Astrocyte (in vitro differentiated cells and primary cell): ENCODE measurements around the gene OPCML. TPM values are rescaled to one million over a fixed set of nuclear protein-coding genes. Genes with fewer than 3 reads are reported as not detected.

Experiments
- DNase-seq: peaks from one replicate; pipeline ENCODE4 v3.0.0-alpha.2; 2010; ENCODE audit warnings: low read depth
- FAIRE-seq: peaks from 2 replicates; lab custom pipeline; 2011; peaks lifted over from hg19 to GRCh38; lab: Jason Lieb, UNC
- H2AFZ ChIP-seq: 2 replicates; pipeline ENCODE4 v1.6.0; 2012; ENCODE audit warnings: low read depth, low read length, inconsistent platforms
- H3K27ac ChIP-seq: 2 replicates; pipeline ENCODE4 v1.5.1; 2011; ENCODE audit warnings: low read depth, low read length, inconsistent platforms
- H3K27me3 ChIP-seq: 2 replicates; pipeline ENCODE4 v1.6.0; 2011; ENCODE audit warnings: low read length, inconsistent platforms; ENCODE audit not compliant: insufficient read depth
- H3K36me3 ChIP-seq: 2 replicates; pipeline ENCODE4 v1.5.1; 2011; ENCODE audit warnings: low read length, inconsistent platforms; ENCODE audit not compliant: insufficient read depth
- H3K4me1 ChIP-seq: 2 replicates; pipeline ENCODE4 v1.5.1; 2011; ENCODE audit warnings: low read length, inconsistent platforms; ENCODE audit not compliant: insufficient read depth
- H3K4me2 ChIP-seq: 2 replicates; pipeline ENCODE4 v1.6.0; 2012; ENCODE audit warnings: low read length, inconsistent platforms
- H3K4me3 ChIP-seq: 2 replicates; pipeline ENCODE4 v1.5.1; 2011; ENCODE audit warnings: low read depth, mild to moderate bottlenecking, low read length, inconsistent platforms; ENCODE audit not compliant: insufficient read depth
- H3K79me2 ChIP-seq: 2 replicates; pipeline ENCODE4 v1.6.0; 2012; ENCODE audit warnings: mild to moderate bottlenecking, low read length, inconsistent platforms; ENCODE audit not compliant: insufficient read depth
- H3K9ac ChIP-seq: 2 replicates; pipeline ENCODE4 v1.6.0; 2012; ENCODE audit warnings: mild to moderate bottlenecking, low read length, inconsistent platforms
- H3K9me3 ChIP-seq: 2 replicates; pipeline ENCODE4 v1.5.1; 2012; ENCODE audit warnings: low read depth, mild to moderate bottlenecking, low read length, inconsistent platforms; ENCODE audit not compliant: insufficient read depth
- H4K20me1 ChIP-seq: 2 replicates; pipeline ENCODE4 v1.6.0; 2012; ENCODE audit warnings: low read length, inconsistent platforms; ENCODE audit not compliant: insufficient read depth
- H3K27ac Mint-ChIP-seq: one replicate; pipeline ENCODE4 v1.8.0; 2021; ENCODE audit warnings: mild to moderate bottlenecking, mixed read lengths; ENCODE audit not compliant: unreplicated experiment
- H3K27me3 Mint-ChIP-seq: one replicate; pipeline ENCODE4 v1.8.0; 2021; ENCODE audit warnings: low read depth, mixed read lengths; ENCODE audit not compliant: unreplicated experiment
- H3K36me3 Mint-ChIP-seq: one replicate; pipeline ENCODE4 v1.8.0; 2021; ENCODE audit warnings: low read depth, mixed read lengths; ENCODE audit not compliant: unreplicated experiment
- H3K4me1 Mint-ChIP-seq: one replicate; pipeline ENCODE4 v1.8.0; 2021; ENCODE audit warnings: low read depth, mixed read lengths; ENCODE audit not compliant: unreplicated experiment
- H3K4me3 Mint-ChIP-seq: one replicate; pipeline ENCODE4 v1.8.0; 2021; ENCODE audit warnings: mild to moderate bottlenecking, moderate library complexity, mixed read lengths; ENCODE audit not compliant: unreplicated experiment
- H3K9me3 Mint-ChIP-seq: one replicate; pipeline ENCODE4 v1.8.0; 2021; ENCODE audit warnings: mild to moderate bottlenecking, mixed read lengths; ENCODE audit not compliant: unreplicated experiment
- EZH2 ChIP-seq: IDR thresholded peaks from 2 replicates; pipeline ENCODE4 v1.6.1; 2012; ENCODE audit warnings: mild to moderate bottlenecking, low read length, inconsistent platforms; ENCODE audit not compliant: insufficient read depth
- total RNA-seq: library from RNA; stranded (reverse); gene quantifications from 2 replicates; pipeline ENCODE4 v1.2.1, GENCODE V29; 2021
- TF ChIP-seq, protein P1 (sequence below): IDR thresholded peaks from 2 replicates; pipeline ENCODE4 v1.5.1; 2011; ENCODE audit warnings: low read depth, mild to moderate bottlenecking, inconsistent platforms, low read length, moderate library complexity; ENCODE audit not compliant: insufficient read depth

The OPCML gene
- total RNA-seq, 1 donor from 2014 or later: 7.9 TPM

DNA sequence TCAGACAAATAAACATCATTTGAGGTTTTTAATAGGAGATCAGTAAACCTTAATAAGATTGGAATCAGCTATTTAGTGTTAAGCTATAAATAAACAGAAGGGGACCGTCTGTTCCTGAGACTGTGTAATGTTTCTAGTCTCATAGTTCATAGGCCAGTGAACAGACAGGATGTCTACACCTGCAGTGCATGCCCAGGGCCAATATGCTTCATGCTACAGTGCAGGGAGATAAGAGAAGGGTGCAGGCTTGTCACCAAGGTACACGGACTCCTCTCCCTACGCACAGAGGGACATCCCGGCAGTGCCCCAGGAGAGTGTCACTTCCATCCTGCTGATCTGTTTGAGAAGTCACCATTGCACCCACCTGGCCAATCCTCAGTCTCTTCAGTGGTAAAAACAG, 148.6 kb downstream of the OPCML start:
- no peaks in the 10 kb centered on the region for H3K36me3 Mint-ChIP-seq
- Histone ChIP-seq H4K20me1 (no peaks in the 10 kb centered on the region), H3K4me2 (no peak overlapping the region), H3K36me3 (no peaks in the 10 kb centered on the region), H3K4me3 (no peak overlapping the region), H2AFZ (no peak overlapping the region), H3K27ac (no peak overlapping the region), H3K9ac (no peak overlapping the region), H3K79me2 (no peaks in the 10 kb centered on the region), H3K4me1 (no peaks in the 10 kb centered on the region), H3K9me3 (no peaks in the 10 kb centered on the region), H3K27me3 (no peaks in the 10 kb centered on the region)
- TF ChIP-seq, protein P1, sequence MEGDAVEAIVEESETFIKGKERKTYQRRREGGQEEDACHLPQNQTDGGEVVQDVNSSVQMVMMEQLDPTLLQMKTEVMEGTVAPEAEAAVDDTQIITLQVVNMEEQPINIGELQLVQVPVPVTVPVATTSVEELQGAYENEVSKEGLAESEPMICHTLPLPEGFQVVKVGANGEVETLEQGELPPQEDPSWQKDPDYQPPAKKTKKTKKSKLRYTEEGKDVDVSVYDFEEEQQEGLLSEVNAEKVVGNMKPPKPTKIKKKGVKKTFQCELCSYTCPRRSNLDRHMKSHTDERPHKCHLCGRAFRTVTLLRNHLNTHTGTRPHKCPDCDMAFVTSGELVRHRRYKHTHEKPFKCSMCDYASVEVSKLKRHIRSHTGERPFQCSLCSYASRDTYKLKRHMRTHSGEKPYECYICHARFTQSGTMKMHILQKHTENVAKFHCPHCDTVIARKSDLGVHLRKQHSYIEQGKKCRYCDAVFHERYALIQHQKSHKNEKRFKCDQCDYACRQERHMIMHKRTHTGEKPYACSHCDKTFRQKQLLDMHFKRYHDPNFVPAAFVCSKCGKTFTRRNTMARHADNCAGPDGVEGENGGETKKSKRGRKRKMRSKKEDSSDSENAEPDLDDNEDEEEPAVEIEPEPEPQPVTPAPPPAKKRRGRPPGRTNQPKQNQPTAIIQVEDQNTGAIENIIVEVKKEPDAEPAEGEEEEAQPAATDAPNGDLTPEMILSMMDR: no peak
- TF ChIP-seq EZH2: no peak
- H3K9me3 Mint-ChIP-seq: no peaks in the 10 kb centered on the region
- peaks cover 31% of the 10 kb centered on the region for H3K27me3 Mint-ChIP-seq
- H3K4me3 Mint-ChIP-seq: no peak overlapping the region
- no peak overlapping the region for H3K27ac Mint-ChIP-seq
- DNase-seq (no peak), FAIRE-seq (no peak)
- no peaks in the 10 kb centered on the region for H3K4me1 Mint-ChIP-seq

DNA sequence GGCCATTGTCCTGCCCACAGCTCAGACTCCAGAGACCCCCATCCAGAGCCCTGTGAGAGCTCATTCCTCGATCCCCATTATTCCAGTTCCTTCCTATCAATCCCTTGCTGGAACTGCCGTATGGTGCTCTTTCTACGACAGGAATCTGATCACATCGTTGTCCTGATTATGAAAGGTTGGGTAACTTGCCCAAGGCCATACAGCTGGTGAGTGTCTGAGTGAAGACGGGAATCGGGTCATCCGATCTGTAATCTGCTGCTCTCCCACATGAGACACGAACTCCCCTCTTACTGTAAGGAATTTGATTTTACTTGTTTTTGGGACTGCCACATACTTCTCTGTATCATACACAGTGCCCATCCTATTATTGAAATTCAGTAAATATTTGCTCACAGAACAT, 149.1 kb downstream of the OPCML start:
- no peak overlapping the region for H3K27ac Mint-ChIP-seq
- TF ChIP-seq, protein P1: no peak
- no peak for TF ChIP-seq EZH2
- no peaks in the 10 kb centered on the region for H4K20me1 ChIP-seq
- no peaks in the 10 kb centered on the region for H3K36me3 Mint-ChIP-seq
- H3K27ac ChIP-seq: no peak overlapping the region
- peaks cover 31% of the 10 kb centered on the region for H3K27me3 Mint-ChIP-seq
- H3K9ac ChIP-seq: no peak overlapping the region
- H3K9me3 ChIP-seq: no peaks in the 10 kb centered on the region
- no peaks in the 10 kb centered on the region for H3K4me1 Mint-ChIP-seq
- H3K4me1 ChIP-seq: no peaks in the 10 kb centered on the region
- H3K4me3 ChIP-seq: no peak overlapping the region
- H2AFZ ChIP-seq: no peak overlapping the region
- no peaks in the 10 kb centered on the region for H3K79me2 ChIP-seq
- H3K27me3 ChIP-seq: no peaks in the 10 kb centered on the region
- DNase-seq (no peak), FAIRE-seq (no peak)
- no peak overlapping the region for H3K4me2 ChIP-seq
- H3K4me3 Mint-ChIP-seq: no peak overlapping the region
- no peaks in the 10 kb centered on the region for H3K36me3 ChIP-seq
- H3K9me3 Mint-ChIP-seq: no peaks in the 10 kb centered on the region

DNA sequence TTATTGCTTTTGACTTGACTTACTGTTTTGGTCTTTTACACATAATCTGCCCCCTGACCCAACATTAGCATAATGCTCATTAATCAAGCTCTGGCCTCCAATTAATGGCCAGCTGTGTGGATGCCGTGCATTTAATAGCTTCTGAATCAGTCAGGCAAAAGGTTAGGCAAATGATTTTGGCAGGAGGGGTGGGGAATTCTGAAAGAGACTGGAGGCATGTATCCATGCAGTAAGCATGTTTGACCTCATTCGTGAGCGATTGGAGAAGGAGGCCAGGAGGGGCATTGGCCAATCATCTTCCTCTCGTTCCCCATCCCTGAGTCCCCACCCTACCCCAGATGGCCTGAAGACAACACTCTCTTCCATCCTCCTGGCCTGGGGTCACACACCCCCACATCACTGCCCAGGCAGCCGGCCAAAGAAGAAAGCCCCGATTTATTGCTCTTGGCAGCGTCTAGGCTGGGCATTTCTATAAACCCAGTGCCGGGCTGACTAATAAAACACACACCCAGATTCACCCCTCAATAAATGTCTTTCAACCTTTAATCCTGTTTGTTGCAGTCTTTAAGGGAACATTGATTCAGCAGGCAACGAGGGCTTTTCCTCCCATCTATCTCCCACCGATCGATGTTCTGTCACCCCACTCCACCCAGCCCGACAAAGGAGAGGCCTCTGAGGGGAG, 150.0 kb downstream of the OPCML start:
- Histone ChIP-seq H3K9ac (no peak overlapping the region), H3K4me1 (no peaks in the 10 kb centered on the region), H3K36me3 (no peaks in the 10 kb centered on the region), H3K79me2 (no peaks in the 10 kb centered on the region), H4K20me1 (no peaks in the 10 kb centered on the region), H3K4me3 (no peak overlapping the region), H3K9me3 (no peaks in the 10 kb centered on the region), H3K27me3 (no peaks in the 10 kb centered on the region), H3K27ac (no peak overlapping the region), H2AFZ (no peak overlapping the region), H3K4me2 (no peak overlapping the region)
- FAIRE-seq: no peak
- H3K27ac Mint-ChIP-seq: no peak overlapping the region
- TF ChIP-seq, protein P1: no peak
- TF ChIP-seq EZH2: no peak
- DNase-seq: no peak
- peaks cover 31% of the 10 kb centered on the region for H3K27me3 Mint-ChIP-seq
- H3K36me3 Mint-ChIP-seq: no peaks in the 10 kb centered on the region
- H3K4me3 Mint-ChIP-seq: no peak overlapping the region
- H3K9me3 Mint-ChIP-seq: no peaks in the 10 kb centered on the region
- no peaks in the 10 kb centered on the region for H3K4me1 Mint-ChIP-seq
